C4-2B (cell line): ENCODE results near the gene SH3GL1.

Experiments used
- ZFX ChIP-seq: fragments of 450-650 bp; IDR thresholded peaks from 2 replicates; pipeline ENCODE4 v1.6.1; 2017
- TF ChIP-seq, protein P1 (sequence below): fragments of 450-650 bp; conservative IDR thresholded peaks from 2 replicates; pipeline ENCODE4 v1.5.1; 2017; ENCODE audit warnings: mild to moderate bottlenecking

DNA sequence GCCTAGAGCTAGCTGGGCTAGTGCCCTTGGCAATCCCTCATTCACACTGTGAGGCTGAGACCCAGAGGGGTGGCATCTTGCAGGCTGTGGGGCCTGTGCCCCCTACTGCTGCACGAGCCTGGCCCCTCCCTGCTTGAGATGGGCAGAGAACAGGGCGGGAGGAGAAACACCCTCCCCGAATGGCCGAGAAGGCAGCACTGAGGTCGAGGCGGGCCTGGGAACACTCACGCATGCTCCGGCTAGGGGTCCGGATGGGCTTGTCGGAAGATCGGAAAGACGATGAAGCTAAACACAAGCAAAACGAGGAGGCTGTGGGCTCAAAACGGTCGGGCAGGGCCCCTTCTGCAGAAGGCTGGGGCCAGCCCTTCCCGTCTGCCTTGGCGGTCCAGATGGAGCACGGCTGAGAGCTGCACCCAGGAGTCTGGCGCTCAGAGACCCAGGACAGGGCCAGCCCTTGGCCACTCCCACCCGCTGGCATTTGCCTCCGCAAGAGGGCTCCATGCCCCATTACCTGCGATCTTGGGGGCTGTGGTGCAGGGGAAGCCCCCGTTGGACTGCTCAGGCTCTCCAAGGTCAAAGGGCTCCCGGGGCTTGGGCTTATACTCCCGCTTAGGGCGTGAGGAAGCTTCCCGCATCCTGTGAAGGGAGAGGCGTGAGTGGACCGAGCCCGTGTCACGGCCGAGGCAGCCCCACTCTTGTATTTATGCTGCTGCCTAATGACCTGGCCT is 38.1 kb downstream of the SH3GL1 start:
- TF ChIP-seq, protein P1, sequence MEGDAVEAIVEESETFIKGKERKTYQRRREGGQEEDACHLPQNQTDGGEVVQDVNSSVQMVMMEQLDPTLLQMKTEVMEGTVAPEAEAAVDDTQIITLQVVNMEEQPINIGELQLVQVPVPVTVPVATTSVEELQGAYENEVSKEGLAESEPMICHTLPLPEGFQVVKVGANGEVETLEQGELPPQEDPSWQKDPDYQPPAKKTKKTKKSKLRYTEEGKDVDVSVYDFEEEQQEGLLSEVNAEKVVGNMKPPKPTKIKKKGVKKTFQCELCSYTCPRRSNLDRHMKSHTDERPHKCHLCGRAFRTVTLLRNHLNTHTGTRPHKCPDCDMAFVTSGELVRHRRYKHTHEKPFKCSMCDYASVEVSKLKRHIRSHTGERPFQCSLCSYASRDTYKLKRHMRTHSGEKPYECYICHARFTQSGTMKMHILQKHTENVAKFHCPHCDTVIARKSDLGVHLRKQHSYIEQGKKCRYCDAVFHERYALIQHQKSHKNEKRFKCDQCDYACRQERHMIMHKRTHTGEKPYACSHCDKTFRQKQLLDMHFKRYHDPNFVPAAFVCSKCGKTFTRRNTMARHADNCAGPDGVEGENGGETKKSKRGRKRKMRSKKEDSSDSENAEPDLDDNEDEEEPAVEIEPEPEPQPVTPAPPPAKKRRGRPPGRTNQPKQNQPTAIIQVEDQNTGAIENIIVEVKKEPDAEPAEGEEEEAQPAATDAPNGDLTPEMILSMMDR = no peak
- no peak for TF ChIP-seq ZFX
